OCI-LY7 (cell line): Measurements from ENCODE around the gene MINDY4.

ENCODE experiments used
- EZH2phosphoT487 ChIP-seq: fragments of 200-600 bp; sonication (generic); IDR thresholded peaks from 2 replicates; pipeline ENCODE4 v1.6.1; 2018; ENCODE audit warnings: low read depth, borderline replicate concordance, mild to moderate bottlenecking, mixed run types, antibody characterized with exemption, low read length, moderate library complexity, mixed read lengths
- TF ChIP-seq, protein P1 (sequence below): fragments of 200-600 bp; sonication (generic); conservative IDR thresholded peaks from 2 replicates; pipeline ENCODE4 v1.5.1; 2014; ENCODE audit warnings: mild to moderate bottlenecking, antibody characterized with exemption, low read length, moderate library complexity, mixed read lengths

DNA sequence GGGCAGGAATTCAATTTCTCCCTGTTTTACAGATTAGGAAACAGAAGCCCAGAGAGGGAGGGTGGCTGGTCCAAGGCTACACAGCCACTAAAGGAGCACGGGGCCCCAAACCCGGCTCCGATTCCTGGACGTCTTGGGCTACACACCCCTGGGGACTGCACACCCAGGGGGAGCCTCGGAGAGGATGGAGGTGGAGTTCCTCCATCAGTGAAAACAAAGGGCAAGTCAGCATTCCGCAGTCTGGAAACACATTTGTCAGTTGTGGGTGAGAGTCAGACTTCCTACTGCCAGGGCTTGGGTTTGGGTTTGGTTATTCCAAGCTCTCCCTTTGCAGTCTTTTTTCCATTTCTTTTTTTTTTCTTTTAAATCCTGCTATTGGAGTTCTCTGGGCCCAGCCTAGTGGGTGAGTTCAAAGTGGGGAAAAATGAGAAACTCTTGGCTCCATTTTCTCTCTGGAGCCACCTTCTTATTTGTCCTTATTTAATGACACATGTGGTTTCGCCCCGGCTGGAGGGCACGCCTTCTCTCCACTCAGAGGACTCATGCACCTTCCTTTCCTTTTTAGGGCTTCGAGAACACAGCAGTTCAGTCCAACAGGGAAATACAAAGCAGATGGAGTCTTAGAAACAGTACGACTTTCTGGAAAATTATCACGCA lies 80.6 kb downstream of the MINDY4 start:
- TF ChIP-seq, protein P1, sequence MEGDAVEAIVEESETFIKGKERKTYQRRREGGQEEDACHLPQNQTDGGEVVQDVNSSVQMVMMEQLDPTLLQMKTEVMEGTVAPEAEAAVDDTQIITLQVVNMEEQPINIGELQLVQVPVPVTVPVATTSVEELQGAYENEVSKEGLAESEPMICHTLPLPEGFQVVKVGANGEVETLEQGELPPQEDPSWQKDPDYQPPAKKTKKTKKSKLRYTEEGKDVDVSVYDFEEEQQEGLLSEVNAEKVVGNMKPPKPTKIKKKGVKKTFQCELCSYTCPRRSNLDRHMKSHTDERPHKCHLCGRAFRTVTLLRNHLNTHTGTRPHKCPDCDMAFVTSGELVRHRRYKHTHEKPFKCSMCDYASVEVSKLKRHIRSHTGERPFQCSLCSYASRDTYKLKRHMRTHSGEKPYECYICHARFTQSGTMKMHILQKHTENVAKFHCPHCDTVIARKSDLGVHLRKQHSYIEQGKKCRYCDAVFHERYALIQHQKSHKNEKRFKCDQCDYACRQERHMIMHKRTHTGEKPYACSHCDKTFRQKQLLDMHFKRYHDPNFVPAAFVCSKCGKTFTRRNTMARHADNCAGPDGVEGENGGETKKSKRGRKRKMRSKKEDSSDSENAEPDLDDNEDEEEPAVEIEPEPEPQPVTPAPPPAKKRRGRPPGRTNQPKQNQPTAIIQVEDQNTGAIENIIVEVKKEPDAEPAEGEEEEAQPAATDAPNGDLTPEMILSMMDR: no peak
- no peak for TF ChIP-seq EZH2phosphoT487
